ENCODE measurements around the gene CSK. TPM values are rescaled to one million over a fixed set of nuclear protein-coding genes. Genes with fewer than 3 reads are reported as not detected.

Gene CSK
- total RNA-seq, 4 donors from 2014 or later, result 4.9 to 41.6 (median 26.4) TPM

GRCh38 chr15:74791007-74791406 lies 9.1 kb downstream of the CSK start:
- Histone ChIP-seq H3K27me3 (no peaks in the 10 kb centered on the region), H3K36me3 (no peaks in the 10 kb centered on the region), H3K27ac (no peak overlapping the region), H3K4me3 (no peak overlapping the region), H3K9me3 (no peaks in the 10 kb centered on the region), H3K4me1 (peaks cover 0 to 30% of the 10 kb centered on the region in 2 donors)
- TF ChIP-seq POLR2A (IDR thresholded peaks at IDR 0.05), result no peak
- TF ChIP-seq, protein P1, sequence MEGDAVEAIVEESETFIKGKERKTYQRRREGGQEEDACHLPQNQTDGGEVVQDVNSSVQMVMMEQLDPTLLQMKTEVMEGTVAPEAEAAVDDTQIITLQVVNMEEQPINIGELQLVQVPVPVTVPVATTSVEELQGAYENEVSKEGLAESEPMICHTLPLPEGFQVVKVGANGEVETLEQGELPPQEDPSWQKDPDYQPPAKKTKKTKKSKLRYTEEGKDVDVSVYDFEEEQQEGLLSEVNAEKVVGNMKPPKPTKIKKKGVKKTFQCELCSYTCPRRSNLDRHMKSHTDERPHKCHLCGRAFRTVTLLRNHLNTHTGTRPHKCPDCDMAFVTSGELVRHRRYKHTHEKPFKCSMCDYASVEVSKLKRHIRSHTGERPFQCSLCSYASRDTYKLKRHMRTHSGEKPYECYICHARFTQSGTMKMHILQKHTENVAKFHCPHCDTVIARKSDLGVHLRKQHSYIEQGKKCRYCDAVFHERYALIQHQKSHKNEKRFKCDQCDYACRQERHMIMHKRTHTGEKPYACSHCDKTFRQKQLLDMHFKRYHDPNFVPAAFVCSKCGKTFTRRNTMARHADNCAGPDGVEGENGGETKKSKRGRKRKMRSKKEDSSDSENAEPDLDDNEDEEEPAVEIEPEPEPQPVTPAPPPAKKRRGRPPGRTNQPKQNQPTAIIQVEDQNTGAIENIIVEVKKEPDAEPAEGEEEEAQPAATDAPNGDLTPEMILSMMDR (IDR thresholded peaks at IDR 0.05), result no peak
- no peak for DNase-seq
- intact Hi-C loops (cut with DNase I; ENCODE audit: low total_unique reads), result no loop called here

- no peak for DNase-seq
- Histone ChIP-seq H3K36me3 (no peaks in the 10 kb centered on the region), H3K4me3 (no peak overlapping the region), H3K9me3 (no peaks in the 10 kb centered on the region), H3K4me1 (peaks cover 0 to 30% of the 10 kb centered on the region in 2 donors), H3K27ac (no peak overlapping the region), H3K27me3 (no peaks in the 10 kb centered on the region)
- TF ChIP-seq, protein P1 (IDR thresholded peaks at IDR 0.05), result no peak
- no peak for TF ChIP-seq POLR2A (IDR thresholded peaks at IDR 0.05)
- intact Hi-C loops (cut with DNase I; ENCODE audit: low total_unique reads), result no loop called here
Observed at GRCh38 chr15:74791667-74792066, 9.8 kb downstream of the CSK start.

GRCh38 chr15:74792227-74793016 lies 10.5 kb downstream of the CSK start:
- Histone ChIP-seq H3K36me3 (no peaks in the 10 kb centered on the region), H3K27ac (no peak overlapping the region), H3K4me1 (peaks cover 0 to 23% of the 10 kb centered on the region in 2 donors), H3K4me3 (no peak overlapping the region), H3K27me3 (no peaks in the 10 kb centered on the region), H3K9me3 (no peaks in the 10 kb centered on the region)
- intact Hi-C loops (cut with DNase I; ENCODE audit: low total_unique reads), result no loop called here
- TF ChIP-seq POLR2A (IDR thresholded peaks at IDR 0.05), result no peak
- DNase-seq, result no peak

GRCh38 chr15:74793135-74794028 lies 11.5 kb downstream of the CSK start:
- Histone ChIP-seq H3K27me3 (no peaks in the 10 kb centered on the region), H3K9me3 (no peaks in the 10 kb centered on the region), H3K4me1 (peaks cover 0 to 15% of the 10 kb centered on the region in 2 donors), H3K27ac (no peak overlapping the region), H3K4me3 (no peak overlapping the region), H3K36me3 (no peaks in the 10 kb centered on the region)
- no peak for TF ChIP-seq POLR2A (IDR thresholded peaks at IDR 0.05)
- TF ChIP-seq, protein P1 (IDR thresholded peaks at IDR 0.05), result no peak
- intact Hi-C loops (cut with DNase I; ENCODE audit: low total_unique reads), result no loop called here
- no peak for DNase-seq

- no peak overlapping the region for H3K27ac ChIP-seq
- TF ChIP-seq, protein P1 (IDR thresholded peaks at IDR 0.05), result no peak
- no peak for TF ChIP-seq POLR2A (IDR thresholded peaks at IDR 0.05)
- peaks cover 0 to 13% of the 10 kb centered on the region in 2 donors for H3K4me1 ChIP-seq
Observed at GRCh38 chr15:74794248-74794969, 12.5 kb downstream of the CSK start.

More at GRCh38 chr15:74794248-74794969, 12.5 kb downstream of the CSK start:
- H3K27me3 ChIP-seq, result no peaks in the 10 kb centered on the region
- DNase-seq, result no peak
- H3K4me3 ChIP-seq, result no peak overlapping the region
- no peaks in the 10 kb centered on the region for H3K36me3 ChIP-seq
- no peaks in the 10 kb centered on the region for H3K9me3 ChIP-seq
- intact Hi-C loops (cut with DNase I; ENCODE audit: low total_unique reads), result no loop called here
